ENCODE data around the gene RNASEH2A. TPM values are rescaled to one million over a fixed set of nuclear protein-coding genes. Genes with fewer than 3 reads are reported as not detected.
A peak's percentile ranks its signal among the peaks of the same experiment; 100 is the strongest.

The RNASEH2A gene
- total RNA-seq, 1 donor from 2014 or later: 10.5 TPM

- Mint-ChIP-seq H3K36me3 (ENCODE audit: low read depth, unreplicated experiment) (no peaks in the 10 kb centered on the region), H3K27ac (ENCODE audit: unreplicated experiment) (no peak overlapping the region), H3K27me3 (ENCODE audit: low read depth, unreplicated experiment) (no peaks in the 10 kb centered on the region), H3K9me3 (ENCODE audit: unreplicated experiment) (no peaks in the 10 kb centered on the region), H3K4me1 (ENCODE audit: low read depth, unreplicated experiment) (peaks cover 20% of the 10 kb centered on the region), H3K4me3 (ENCODE audit: unreplicated experiment) (no peak overlapping the region)
- no peak for FAIRE-seq
- Histone ChIP-seq H3K4me1 (ENCODE audit: insufficient read depth, low read length) (peaks cover 56% of the 10 kb centered on the region), H4K20me1 (ENCODE audit: insufficient read depth, low read length) (no peaks in the 10 kb centered on the region), H3K4me2 (ENCODE audit: low read length) (peak overlapping the region; percentile 6), H3K9me3 (ENCODE audit: insufficient read depth, low read depth, low read length) (no peaks in the 10 kb centered on the region), H3K27me3 (ENCODE audit: insufficient read depth, low read length) (no peaks in the 10 kb centered on the region), H3K36me3 (ENCODE audit: insufficient read depth, low read length) (no peaks in the 10 kb centered on the region), H3K9ac (ENCODE audit: low read length) (peak overlapping the region; percentile 52), H3K27ac (ENCODE audit: low read depth, low read length) (peak overlapping the region; percentile 10), H3K79me2 (ENCODE audit: insufficient read depth, low read length) (no peaks in the 10 kb centered on the region), H3K4me3 (ENCODE audit: insufficient read depth, low read depth, low read length) (no peak overlapping the region), H2AFZ (ENCODE audit: low read depth, low read length) (peak overlapping the region; percentile 5)
- DNase-seq (ENCODE audit: low read depth): no peak
- TF ChIP-seq EZH2 (IDR thresholded peaks at IDR 0.05; ENCODE audit: insufficient read depth, low read length) (no peak), CTCF (IDR thresholded peaks at IDR 0.05; ENCODE audit: insufficient read depth, low read depth, low read length) (no peak)
These were observed 20.9 kb upstream of the RNASEH2A start for GRCh38 chr19:12785431-12786031.

GRCh38 chr19:12786141-12786870 is 20.1 kb upstream of the RNASEH2A start:
- no peaks in the 10 kb centered on the region for H3K79me2 ChIP-seq (ENCODE audit: insufficient read depth, low read length)
- no peak overlapping the region for H3K4me3 Mint-ChIP-seq (ENCODE audit: unreplicated experiment)
- H3K9me3 ChIP-seq (ENCODE audit: insufficient read depth, low read depth, low read length): no peaks in the 10 kb centered on the region
- DNase-seq (ENCODE audit: low read depth): no peak
- H3K9me3 Mint-ChIP-seq (ENCODE audit: unreplicated experiment): no peaks in the 10 kb centered on the region
- peak overlapping the region; percentile 10 for H3K27ac ChIP-seq (ENCODE audit: low read depth, low read length)
- H3K27ac Mint-ChIP-seq (ENCODE audit: unreplicated experiment): no peak overlapping the region
- H4K20me1 ChIP-seq (ENCODE audit: insufficient read depth, low read length): no peaks in the 10 kb centered on the region
- H3K27me3 Mint-ChIP-seq (ENCODE audit: low read depth, unreplicated experiment): no peaks in the 10 kb centered on the region
- H3K4me1 Mint-ChIP-seq (ENCODE audit: low read depth, unreplicated experiment): peaks cover 25% of the 10 kb centered on the region
- no peak overlapping the region for H3K4me3 ChIP-seq (ENCODE audit: insufficient read depth, low read depth, low read length)
- H3K9ac ChIP-seq (ENCODE audit: low read length): no peak overlapping the region
- no peaks in the 10 kb centered on the region for H3K27me3 ChIP-seq (ENCODE audit: insufficient read depth, low read length)
- peaks cover 62% of the 10 kb centered on the region for H3K4me1 ChIP-seq (ENCODE audit: insufficient read depth, low read length)
- no peaks in the 10 kb centered on the region for H3K36me3 Mint-ChIP-seq (ENCODE audit: low read depth, unreplicated experiment)
- H2AFZ ChIP-seq (ENCODE audit: low read depth, low read length): no peak overlapping the region
- TF ChIP-seq EZH2 (IDR thresholded peaks at IDR 0.05; ENCODE audit: insufficient read depth, low read length): no peak
- no peak for TF ChIP-seq CTCF (IDR thresholded peaks at IDR 0.05; ENCODE audit: insufficient read depth, low read depth, low read length)
- H3K4me2 ChIP-seq (ENCODE audit: low read length): no peak overlapping the region
- no peak for FAIRE-seq
- H3K36me3 ChIP-seq (ENCODE audit: insufficient read depth, low read length): no peaks in the 10 kb centered on the region

- Histone ChIP-seq H3K27me3 (ENCODE audit: insufficient read depth, low read length) (no peaks in the 10 kb centered on the region), H3K4me2 (ENCODE audit: low read length) (no peak overlapping the region), H2AFZ (ENCODE audit: low read depth, low read length) (no peak overlapping the region), H3K36me3 (ENCODE audit: insufficient read depth, low read length) (no peaks in the 10 kb centered on the region), H3K9me3 (ENCODE audit: insufficient read depth, low read depth, low read length) (no peaks in the 10 kb centered on the region), H3K9ac (ENCODE audit: low read length) (no peak overlapping the region), H4K20me1 (ENCODE audit: insufficient read depth, low read length) (peaks cover 6% of the 10 kb centered on the region), H3K4me3 (ENCODE audit: insufficient read depth, low read depth, low read length) (no peak overlapping the region), H3K4me1 (ENCODE audit: insufficient read depth, low read length) (peaks cover 62% of the 10 kb centered on the region), H3K27ac (ENCODE audit: low read depth, low read length) (no peak overlapping the region), H3K79me2 (ENCODE audit: insufficient read depth, low read length) (peaks cover 6% of the 10 kb centered on the region)
- no peak for TF ChIP-seq CTCF (IDR thresholded peaks at IDR 0.05; ENCODE audit: insufficient read depth, low read depth, low read length)
- no peak for TF ChIP-seq EZH2 (IDR thresholded peaks at IDR 0.05; ENCODE audit: insufficient read depth, low read length)
- Mint-ChIP-seq H3K27me3 (ENCODE audit: low read depth, unreplicated experiment) (no peaks in the 10 kb centered on the region), H3K4me1 (ENCODE audit: low read depth, unreplicated experiment) (peaks cover 25% of the 10 kb centered on the region), H3K4me3 (ENCODE audit: unreplicated experiment) (no peak overlapping the region), H3K9me3 (ENCODE audit: unreplicated experiment) (no peaks in the 10 kb centered on the region), H3K27ac (ENCODE audit: unreplicated experiment) (no peak overlapping the region), H3K36me3 (ENCODE audit: low read depth, unreplicated experiment) (no peaks in the 10 kb centered on the region)
- FAIRE-seq: no peak
- DNase-seq (ENCODE audit: low read depth): no peak
These were observed 19.4 kb upstream of the RNASEH2A start for GRCh38 chr19:12786952-12787351.

Measured in astrocyte (in vitro differentiated cells and primary cell).